SU-DHL-6 (cell line): ENCODE data around the gene SLAIN1.

Experiments
- H2AFZ ChIP-seq: fragments of 200-600 bp; sonication (generic); 2 replicates; pipeline ENCODE4 v1.6.1; 2014; ENCODE audit warnings: low read depth, mild to moderate bottlenecking, moderate library complexity, mixed read lengths, antibody characterized with exemption, low read length; ENCODE audit not compliant: severe bottlenecking
- H3F3A ChIP-seq: fragments of 200-600 bp; shearing (Covaris generic); 2 replicates; pipeline ENCODE4 v1.6.0; 2016; ENCODE audit warnings: antibody characterized with exemption, mild to moderate bottlenecking; ENCODE audit not compliant: insufficient read depth
- H3K27ac ChIP-seq: fragments of 200-600 bp; sonication (generic); 2 replicates; pipeline ENCODE4 v1.5.1; 2016; ENCODE audit warnings: low read depth, mild to moderate bottlenecking, low read length, moderate library complexity, mixed read lengths
- H3K27me3 ChIP-seq: fragments of 200-600 bp; sonication (generic), shearing (Covaris generic); 2 replicates; pipeline ENCODE4 v1.6.0; 2014; ENCODE audit warnings: mild to moderate bottlenecking, low read length
- H3K36me3 ChIP-seq: fragments of 200-600 bp; sonication (generic); 2 replicates; pipeline ENCODE4 v1.6.1; 2014; ENCODE audit warnings: mild to moderate bottlenecking, low read length, mixed read lengths
- H3K4me2 ChIP-seq: fragments of 300-600, 200-600 bp; shearing (Covaris generic), sonication (generic); 2 replicates; pipeline ENCODE4 v1.6.0; 2014; ENCODE audit warnings: low read length, low read depth, mild to moderate bottlenecking; ENCODE audit not compliant: poor library complexity, severe bottlenecking
- H3K4me3 ChIP-seq: fragments of 200-600 bp; sonication (generic); 2 replicates; pipeline ENCODE4 v1.5.1; 2014; ENCODE audit warnings: antibody characterized with exemption, low read length, mild to moderate bottlenecking, mixed read lengths; ENCODE audit not compliant: insufficient read depth, poor library complexity, severe bottlenecking
- H3K79me2 ChIP-seq: fragments of 200-600 bp; sonication (generic); 2 replicates; pipeline ENCODE4 v1.6.1; 2014; ENCODE audit warnings: mild to moderate bottlenecking, low read length, moderate library complexity; ENCODE audit not compliant: insufficient read depth
- H3K9ac ChIP-seq: fragments of 200-600 bp; sonication (generic); 2 replicates; pipeline ENCODE4 v1.7.0; 2014; ENCODE audit warnings: mild to moderate bottlenecking, low read length
- H3K9me2 ChIP-seq: fragments of 200-600 bp; sonication (generic); replicated peaks from 2 replicates; pipeline ENCODE4 v1.6.1; 2014; ENCODE audit warnings: low read length; ENCODE audit not compliant: insufficient read depth
- H3K9me3 ChIP-seq: fragments of 200-600 bp; sonication (generic); 2 replicates; pipeline ENCODE4 v1.6.1; 2014; ENCODE audit warnings: low read length, mixed read lengths; ENCODE audit not compliant: insufficient read depth
- H4K20me1 ChIP-seq: fragments of 200-600 bp; sonication (generic); 2 replicates; pipeline ENCODE4 v1.6.1; 2014; ENCODE audit warnings: low read depth, mild to moderate bottlenecking, antibody characterized with exemption, low read length, moderate library complexity, mixed read lengths
- CTCF ChIP-seq: fragments of 200-600 bp; sonication (generic); IDR thresholded peaks from one replicate; pipeline ENCODE4 v1.5.1; 2017; ENCODE audit warnings: antibody characterized with exemption, mild to moderate bottlenecking, low read length, moderate library complexity; ENCODE audit not compliant: insufficient read depth, poor library complexity, severe bottlenecking
- EZH2phosphoT487 ChIP-seq: fragments of 200-600 bp; sonication (generic), shearing (Covaris generic); conservative IDR thresholded peaks from 2 replicates; pipeline ENCODE4 v1.6.1; 2018; ENCODE audit warnings: mild to moderate bottlenecking, antibody characterized with exemption, low read length, moderate library complexity, mixed read lengths

Gene SLAIN1

GRCh38 chr13:77717508-77717907 is 20.0 kb downstream of the SLAIN1 start:
- Histone ChIP-seq H3K27me3 (no peaks in the 10 kb centered on the region), H2AFZ (no peak overlapping the region), H3K36me3 (peaks cover 3% of the 10 kb centered on the region; the same call in 1 of the 2 replicates), H4K20me1 (no peaks in the 10 kb centered on the region), H3F3A (no peaks in the 10 kb centered on the region), H3K27ac (no peak overlapping the region), H3K9me3 (no peaks in the 10 kb centered on the region), H3K4me3 (no peak overlapping the region), H3K79me2 (peaks cover 6% of the 10 kb centered on the region), H3K9me2 (no peaks in the 10 kb centered on the region), H3K9ac (no peak overlapping the region), H3K4me2 (no peak overlapping the region)
- TF ChIP-seq CTCF (no peak), EZH2phosphoT487 (no peak)

- H3K4me3 ChIP-seq = no peak overlapping the region
- H3K27ac ChIP-seq = no peak overlapping the region
- no peaks in the 10 kb centered on the region for H3K9me3 ChIP-seq
- H3K36me3 ChIP-seq = peaks cover 3% of the 10 kb centered on the region; the same call in 1 of the 2 replicates
- H3K27me3 ChIP-seq = no peaks in the 10 kb centered on the region
- H4K20me1 ChIP-seq = no peaks in the 10 kb centered on the region
- no peak overlapping the region for H2AFZ ChIP-seq
- H3K9ac ChIP-seq = no peak overlapping the region
- H3K9me2 ChIP-seq = no peaks in the 10 kb centered on the region
- H3F3A ChIP-seq = no peaks in the 10 kb centered on the region
- H3K4me2 ChIP-seq = no peak overlapping the region
- TF ChIP-seq CTCF (no peak), EZH2phosphoT487 (no peak)
- H3K79me2 ChIP-seq = peaks cover 6% of the 10 kb centered on the region
These were observed 21.6 kb downstream of the SLAIN1 start for GRCh38 chr13:77719128-77719527.

GRCh38 chr13:77720988-77721387 is 23.5 kb downstream of the SLAIN1 start:
- H3F3A ChIP-seq = no peaks in the 10 kb centered on the region
- no peaks in the 10 kb centered on the region for H3K27me3 ChIP-seq
- TF ChIP-seq CTCF (no peak), EZH2phosphoT487 (no peak)
- H3K9me3 ChIP-seq = no peaks in the 10 kb centered on the region
- H3K9ac ChIP-seq = no peak overlapping the region
- no peak overlapping the region for H3K4me2 ChIP-seq
- H3K9me2 ChIP-seq = no peaks in the 10 kb centered on the region
- H3K27ac ChIP-seq = no peak overlapping the region
- H4K20me1 ChIP-seq = no peaks in the 10 kb centered on the region
- no peak overlapping the region for H3K4me3 ChIP-seq
- no peak overlapping the region for H2AFZ ChIP-seq
- H3K36me3 ChIP-seq = peaks cover 5% of the 10 kb centered on the region; the same call in 1 of the 2 replicates
- peaks cover 6% of the 10 kb centered on the region for H3K79me2 ChIP-seq

- H4K20me1 ChIP-seq = no peaks in the 10 kb centered on the region
- H3K9me2 ChIP-seq = no peaks in the 10 kb centered on the region
- H3K27me3 ChIP-seq = no peaks in the 10 kb centered on the region
- no peak overlapping the region for H3K4me2 ChIP-seq
- no peaks in the 10 kb centered on the region for H3F3A ChIP-seq
- no peak overlapping the region for H3K27ac ChIP-seq
- TF ChIP-seq CTCF (no peak), EZH2phosphoT487 (no peak)
- H3K9me3 ChIP-seq = no peaks in the 10 kb centered on the region
- H3K4me3 ChIP-seq = no peak overlapping the region
- no peak overlapping the region for H3K9ac ChIP-seq
- H3K79me2 ChIP-seq = no peaks in the 10 kb centered on the region
- H3K36me3 ChIP-seq = peaks cover 5% of the 10 kb centered on the region; the same call in 1 of the 2 replicates
- H2AFZ ChIP-seq = no peak overlapping the region
These were observed 26.6 kb downstream of the SLAIN1 start for GRCh38 chr13:77724092-77724491.
